Natural killer cell treated with Interleukin-12 subunit alpha and Interleukin-12 subunit beta and Interleukin-15 and Interleukin-18, amount 100 ng/mL, for 72 hours (primary cell): ENCODE measurements around the gene GPD1L. TPM values are rescaled to one million over a fixed set of nuclear protein-coding genes. Genes with fewer than 3 reads are reported as not detected.

Experiments used
- ATAC-seq, 2 donors: fragments of 150-1000 bp; cut with Tn5 transposase in 1 of 2; sonication (Bioruptor Pico), chemical (Tn5 transposase) in 1 of 2; 2 replicates each; pipeline ENCODE4 v1.10.0; 2021
- DNase-seq: peaks from one replicate; pipeline ENCODE4 v3.0.0; 2022; ENCODE audit warnings: low spot score
- H3K27ac Mint-ChIP-seq, 2 donors: 1 replicate in 1 of 2; 2 replicates in 1 of 2; pipeline ENCODE4 v1.8.0; 2022; ENCODE audit warnings: mixed read lengths in 2 of 2, mild to moderate bottlenecking in 1 of 2, moderate library complexity in 1 of 2
- H3K27me3 Mint-ChIP-seq, 2 donors: 1 replicate in 1 of 2; 2 replicates in 1 of 2; pipeline ENCODE4 v1.8.0; 2022; ENCODE audit warnings: mixed read lengths in 2 of 2
- H3K36me3 Mint-ChIP-seq: one replicate; pipeline ENCODE4 v1.8.0; 2022; ENCODE audit warnings: mixed read lengths
- H3K4me1 Mint-ChIP-seq, 2 donors: 1 replicate in 1 of 2; 2 replicates in 1 of 2; pipeline ENCODE4 v1.8.0; 2022; ENCODE audit warnings: low read depth in 2 of 2, mixed read lengths in 2 of 2, mild to moderate bottlenecking in 1 of 2
- H3K4me3 Mint-ChIP-seq: one replicate; pipeline ENCODE4 v1.8.0; 2022; ENCODE audit warnings: mixed read lengths
- H3K9me3 Mint-ChIP-seq: 2 replicates; pipeline ENCODE4 v1.8.0; 2022; ENCODE audit warnings: mixed read lengths
- total RNA-seq, 2 donors: library from RNA; stranded (reverse); gene quantifications; one replicate each; pipeline ENCODE4 v1.2.3, GENCODE V29; 2022

Gene GPD1L
- total RNA-seq, 2 donors from 2014 or later: 8.8 to 18.4 TPM

- DNase-seq (no peak), ATAC-seq (no peak)
- Mint-ChIP-seq H3K27me3 (no peaks in the 10 kb centered on the region), H3K36me3 (peaks cover 12% of the 10 kb centered on the region), H3K4me1 (peaks cover 7 to 17% of the 10 kb centered on the region in 2 donors), H3K9me3 (no peaks in the 10 kb centered on the region), H3K27ac (no peak overlapping the region), H3K4me3 (no peak overlapping the region)
Measured at GRCh38 chr3:32132121-32132520, 25.7 kb downstream of the GPD1L start.

- no peak for DNase-seq
- no peak overlapping the region for H3K4me3 Mint-ChIP-seq
- ATAC-seq: no peak
- no peaks in the 10 kb centered on the region for H3K27me3 Mint-ChIP-seq
- no peak overlapping the region for H3K27ac Mint-ChIP-seq
- no peaks in the 10 kb centered on the region for H3K9me3 Mint-ChIP-seq
- peaks cover 12 to 20% of the 10 kb centered on the region in 2 donors for H3K4me1 Mint-ChIP-seq
- peaks cover 12% of the 10 kb centered on the region for H3K36me3 Mint-ChIP-seq
Measured at GRCh38 chr3:32132706-32133105, 26.3 kb downstream of the GPD1L start.

- H3K4me1 Mint-ChIP-seq: peaks cover 16 to 20% of the 10 kb centered on the region in 2 donors
Measured at GRCh38 chr3:32136703-32137102, 30.3 kb downstream of the GPD1L start.

GRCh38 chr3:32137870-32138269 is 31.4 kb downstream of the GPD1L start:
- no peak for ATAC-seq
- no peaks in the 10 kb centered on the region for H3K9me3 Mint-ChIP-seq
- H3K27ac Mint-ChIP-seq: no peak overlapping the region
- H3K27me3 Mint-ChIP-seq: no peaks in the 10 kb centered on the region
- no peak overlapping the region for H3K4me3 Mint-ChIP-seq
- DNase-seq: no peak
- H3K4me1 Mint-ChIP-seq: peaks cover 16 to 20% of the 10 kb centered on the region in 2 donors
- peaks cover 5% of the 10 kb centered on the region for H3K36me3 Mint-ChIP-seq

More at GRCh38 chr3:32136703-32137102, 30.3 kb downstream of the GPD1L start:
- no peak overlapping the region for H3K4me3 Mint-ChIP-seq
- H3K9me3 Mint-ChIP-seq: no peaks in the 10 kb centered on the region
- ATAC-seq (no peak), DNase-seq (no peak)
- H3K27me3 Mint-ChIP-seq: no peaks in the 10 kb centered on the region
- peaks cover 5% of the 10 kb centered on the region for H3K36me3 Mint-ChIP-seq
- no peak overlapping the region for H3K27ac Mint-ChIP-seq

- Mint-ChIP-seq H3K4me3 (no peak overlapping the region), H3K4me1 (peaks cover 16 to 20% of the 10 kb centered on the region in 2 donors)
Measured at GRCh38 chr3:32138545-32139104, 32.2 kb downstream of the GPD1L start.

GRCh38 chr3:32140943-32141342 is 34.5 kb downstream of the GPD1L start:
- Mint-ChIP-seq H3K27me3 (no peaks in the 10 kb centered on the region), H3K27ac (no peak overlapping the region), H3K4me3 (no peak overlapping the region), H3K9me3 (no peaks in the 10 kb centered on the region), H3K36me3 (no peaks in the 10 kb centered on the region), H3K4me1 (peaks cover 14 to 16% of the 10 kb centered on the region in 2 donors)
- no peak for ATAC-seq
- DNase-seq: no peak

More at GRCh38 chr3:32138545-32139104, 32.2 kb downstream of the GPD1L start:
- H3K36me3 Mint-ChIP-seq: peaks cover 5% of the 10 kb centered on the region
- H3K27ac Mint-ChIP-seq: no peak overlapping the region
- DNase-seq (no peak), ATAC-seq (no peak)
- no peaks in the 10 kb centered on the region for H3K27me3 Mint-ChIP-seq
- H3K9me3 Mint-ChIP-seq: no peaks in the 10 kb centered on the region

GRCh38 chr3:32143849-32144757 is 37.7 kb downstream of the GPD1L start:
- Mint-ChIP-seq H3K4me3 (no peak overlapping the region), H3K27ac (no peak overlapping the region), H3K27me3 (no peaks in the 10 kb centered on the region), H3K9me3 (no peaks in the 10 kb centered on the region), H3K4me1 (peaks cover 0 to 4% of the 10 kb centered on the region in 2 donors), H3K36me3 (no peaks in the 10 kb centered on the region)
- ATAC-seq (no peak), DNase-seq (no peak)

GRCh38 chr3:32146746-32147211 is 40.4 kb downstream of the GPD1L start:
- H3K27ac Mint-ChIP-seq: no peak overlapping the region
- H3K27me3 Mint-ChIP-seq: no peaks in the 10 kb centered on the region
- H3K9me3 Mint-ChIP-seq: no peaks in the 10 kb centered on the region
- DNase-seq (no peak), ATAC-seq (no peak)
- no peak overlapping the region for H3K4me3 Mint-ChIP-seq
- peaks cover 0 to 4% of the 10 kb centered on the region in 2 donors for H3K4me1 Mint-ChIP-seq
- H3K36me3 Mint-ChIP-seq: no peaks in the 10 kb centered on the region

- Mint-ChIP-seq H3K9me3 (no peaks in the 10 kb centered on the region), H3K36me3 (peaks cover 2% of the 10 kb centered on the region), H3K4me3 (no peak overlapping the region), H3K27ac (no peak overlapping the region), H3K27me3 (no peaks in the 10 kb centered on the region), H3K4me1 (peaks cover 0 to 4% of the 10 kb centered on the region in 2 donors)
- ATAC-seq (no peak), DNase-seq (no peak)
Measured at GRCh38 chr3:32147509-32147908, 41.1 kb downstream of the GPD1L start.

GRCh38 chr3:32147933-32148332 is 41.5 kb downstream of the GPD1L start:
- ATAC-seq: no peak
- H3K4me1 Mint-ChIP-seq: peaks cover 0 to 4% of the 10 kb centered on the region in 2 donors
- H3K27me3 Mint-ChIP-seq: no peaks in the 10 kb centered on the region
- no peak for DNase-seq
- H3K9me3 Mint-ChIP-seq: no peaks in the 10 kb centered on the region
- peaks cover 6% of the 10 kb centered on the region for H3K36me3 Mint-ChIP-seq
- no peak overlapping the region for H3K4me3 Mint-ChIP-seq
- no peak overlapping the region for H3K27ac Mint-ChIP-seq

- Mint-ChIP-seq H3K27ac (no peak overlapping the region), H3K36me3 (peaks cover 6% of the 10 kb centered on the region), H3K4me3 (no peak overlapping the region)
Measured at GRCh38 chr3:32148351-32148750, 41.9 kb downstream of the GPD1L start.

GRCh38 chr3:32153414-32154204 is 47.2 kb downstream of the GPD1L start:
- no peaks in the 10 kb centered on the region for H3K9me3 Mint-ChIP-seq
- DNase-seq (no peak), ATAC-seq (no peak)
- H3K4me3 Mint-ChIP-seq: no peak overlapping the region
- peaks cover 10% of the 10 kb centered on the region for H3K36me3 Mint-ChIP-seq
- H3K27me3 Mint-ChIP-seq: no peaks in the 10 kb centered on the region
- no peaks in the 10 kb centered on the region for H3K4me1 Mint-ChIP-seq
- H3K27ac Mint-ChIP-seq: no peak overlapping the region

More at GRCh38 chr3:32148351-32148750, 41.9 kb downstream of the GPD1L start:
- DNase-seq (no peak), ATAC-seq (no peak)
- Mint-ChIP-seq H3K4me1 (peaks cover 0 to 4% of the 10 kb centered on the region in 2 donors), H3K27me3 (no peaks in the 10 kb centered on the region), H3K9me3 (no peaks in the 10 kb centered on the region)

- DNase-seq: no peak
- no peaks in the 10 kb centered on the region for H3K4me1 Mint-ChIP-seq
- peaks cover 13% of the 10 kb centered on the region for H3K36me3 Mint-ChIP-seq
- H3K27ac Mint-ChIP-seq: no peak overlapping the region
- no peak overlapping the region for H3K4me3 Mint-ChIP-seq
- no peaks in the 10 kb centered on the region for H3K9me3 Mint-ChIP-seq
- no peak for ATAC-seq
- no peaks in the 10 kb centered on the region for H3K27me3 Mint-ChIP-seq
Measured at GRCh38 chr3:32154205-32154579, 47.8 kb downstream of the GPD1L start.
